ENCODE results near the gene RALGPS1. TPM values are rescaled to one million over a fixed set of nuclear protein-coding genes. Genes with fewer than 3 reads are reported as not detected.

The RALGPS1 gene
- total and polyA plus RNA-seq, 2 of the 8 experiments (the other 6 are each of a cell fraction or from before 2014, with no cell fraction given), result 20.0 to 23.5 TPM

DNA sequence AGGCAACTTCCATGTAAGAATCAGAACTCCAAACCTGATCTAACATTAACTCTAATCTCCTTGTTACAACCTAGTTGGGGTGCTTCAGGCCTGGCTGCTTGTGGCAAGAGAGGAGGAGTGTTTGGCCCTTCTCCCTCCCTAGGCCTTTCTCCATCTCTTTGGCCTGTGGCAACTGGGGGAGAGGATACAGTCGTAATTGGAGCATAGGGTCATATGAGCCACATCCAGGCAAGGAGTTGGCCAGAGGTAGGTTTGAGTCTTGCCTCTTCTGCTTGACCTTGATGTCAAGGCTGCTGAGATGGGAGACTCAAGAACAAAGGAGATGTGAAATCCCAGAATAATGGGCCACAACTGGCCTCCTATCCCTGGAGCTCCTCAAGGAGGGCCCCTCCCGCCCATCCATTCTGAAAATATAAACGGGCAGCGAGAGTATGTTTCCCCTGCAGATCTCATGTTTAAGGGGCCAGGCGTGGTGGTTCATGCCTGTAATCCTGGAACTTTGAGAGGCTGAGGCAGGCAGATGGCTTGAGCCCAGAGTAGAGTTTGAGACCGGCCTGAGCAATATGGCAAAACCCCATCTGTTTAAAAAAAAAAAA is 267.1 kb downstream of the RALGPS1 start (continued):
- TF ChIP-seq, protein P1, sequence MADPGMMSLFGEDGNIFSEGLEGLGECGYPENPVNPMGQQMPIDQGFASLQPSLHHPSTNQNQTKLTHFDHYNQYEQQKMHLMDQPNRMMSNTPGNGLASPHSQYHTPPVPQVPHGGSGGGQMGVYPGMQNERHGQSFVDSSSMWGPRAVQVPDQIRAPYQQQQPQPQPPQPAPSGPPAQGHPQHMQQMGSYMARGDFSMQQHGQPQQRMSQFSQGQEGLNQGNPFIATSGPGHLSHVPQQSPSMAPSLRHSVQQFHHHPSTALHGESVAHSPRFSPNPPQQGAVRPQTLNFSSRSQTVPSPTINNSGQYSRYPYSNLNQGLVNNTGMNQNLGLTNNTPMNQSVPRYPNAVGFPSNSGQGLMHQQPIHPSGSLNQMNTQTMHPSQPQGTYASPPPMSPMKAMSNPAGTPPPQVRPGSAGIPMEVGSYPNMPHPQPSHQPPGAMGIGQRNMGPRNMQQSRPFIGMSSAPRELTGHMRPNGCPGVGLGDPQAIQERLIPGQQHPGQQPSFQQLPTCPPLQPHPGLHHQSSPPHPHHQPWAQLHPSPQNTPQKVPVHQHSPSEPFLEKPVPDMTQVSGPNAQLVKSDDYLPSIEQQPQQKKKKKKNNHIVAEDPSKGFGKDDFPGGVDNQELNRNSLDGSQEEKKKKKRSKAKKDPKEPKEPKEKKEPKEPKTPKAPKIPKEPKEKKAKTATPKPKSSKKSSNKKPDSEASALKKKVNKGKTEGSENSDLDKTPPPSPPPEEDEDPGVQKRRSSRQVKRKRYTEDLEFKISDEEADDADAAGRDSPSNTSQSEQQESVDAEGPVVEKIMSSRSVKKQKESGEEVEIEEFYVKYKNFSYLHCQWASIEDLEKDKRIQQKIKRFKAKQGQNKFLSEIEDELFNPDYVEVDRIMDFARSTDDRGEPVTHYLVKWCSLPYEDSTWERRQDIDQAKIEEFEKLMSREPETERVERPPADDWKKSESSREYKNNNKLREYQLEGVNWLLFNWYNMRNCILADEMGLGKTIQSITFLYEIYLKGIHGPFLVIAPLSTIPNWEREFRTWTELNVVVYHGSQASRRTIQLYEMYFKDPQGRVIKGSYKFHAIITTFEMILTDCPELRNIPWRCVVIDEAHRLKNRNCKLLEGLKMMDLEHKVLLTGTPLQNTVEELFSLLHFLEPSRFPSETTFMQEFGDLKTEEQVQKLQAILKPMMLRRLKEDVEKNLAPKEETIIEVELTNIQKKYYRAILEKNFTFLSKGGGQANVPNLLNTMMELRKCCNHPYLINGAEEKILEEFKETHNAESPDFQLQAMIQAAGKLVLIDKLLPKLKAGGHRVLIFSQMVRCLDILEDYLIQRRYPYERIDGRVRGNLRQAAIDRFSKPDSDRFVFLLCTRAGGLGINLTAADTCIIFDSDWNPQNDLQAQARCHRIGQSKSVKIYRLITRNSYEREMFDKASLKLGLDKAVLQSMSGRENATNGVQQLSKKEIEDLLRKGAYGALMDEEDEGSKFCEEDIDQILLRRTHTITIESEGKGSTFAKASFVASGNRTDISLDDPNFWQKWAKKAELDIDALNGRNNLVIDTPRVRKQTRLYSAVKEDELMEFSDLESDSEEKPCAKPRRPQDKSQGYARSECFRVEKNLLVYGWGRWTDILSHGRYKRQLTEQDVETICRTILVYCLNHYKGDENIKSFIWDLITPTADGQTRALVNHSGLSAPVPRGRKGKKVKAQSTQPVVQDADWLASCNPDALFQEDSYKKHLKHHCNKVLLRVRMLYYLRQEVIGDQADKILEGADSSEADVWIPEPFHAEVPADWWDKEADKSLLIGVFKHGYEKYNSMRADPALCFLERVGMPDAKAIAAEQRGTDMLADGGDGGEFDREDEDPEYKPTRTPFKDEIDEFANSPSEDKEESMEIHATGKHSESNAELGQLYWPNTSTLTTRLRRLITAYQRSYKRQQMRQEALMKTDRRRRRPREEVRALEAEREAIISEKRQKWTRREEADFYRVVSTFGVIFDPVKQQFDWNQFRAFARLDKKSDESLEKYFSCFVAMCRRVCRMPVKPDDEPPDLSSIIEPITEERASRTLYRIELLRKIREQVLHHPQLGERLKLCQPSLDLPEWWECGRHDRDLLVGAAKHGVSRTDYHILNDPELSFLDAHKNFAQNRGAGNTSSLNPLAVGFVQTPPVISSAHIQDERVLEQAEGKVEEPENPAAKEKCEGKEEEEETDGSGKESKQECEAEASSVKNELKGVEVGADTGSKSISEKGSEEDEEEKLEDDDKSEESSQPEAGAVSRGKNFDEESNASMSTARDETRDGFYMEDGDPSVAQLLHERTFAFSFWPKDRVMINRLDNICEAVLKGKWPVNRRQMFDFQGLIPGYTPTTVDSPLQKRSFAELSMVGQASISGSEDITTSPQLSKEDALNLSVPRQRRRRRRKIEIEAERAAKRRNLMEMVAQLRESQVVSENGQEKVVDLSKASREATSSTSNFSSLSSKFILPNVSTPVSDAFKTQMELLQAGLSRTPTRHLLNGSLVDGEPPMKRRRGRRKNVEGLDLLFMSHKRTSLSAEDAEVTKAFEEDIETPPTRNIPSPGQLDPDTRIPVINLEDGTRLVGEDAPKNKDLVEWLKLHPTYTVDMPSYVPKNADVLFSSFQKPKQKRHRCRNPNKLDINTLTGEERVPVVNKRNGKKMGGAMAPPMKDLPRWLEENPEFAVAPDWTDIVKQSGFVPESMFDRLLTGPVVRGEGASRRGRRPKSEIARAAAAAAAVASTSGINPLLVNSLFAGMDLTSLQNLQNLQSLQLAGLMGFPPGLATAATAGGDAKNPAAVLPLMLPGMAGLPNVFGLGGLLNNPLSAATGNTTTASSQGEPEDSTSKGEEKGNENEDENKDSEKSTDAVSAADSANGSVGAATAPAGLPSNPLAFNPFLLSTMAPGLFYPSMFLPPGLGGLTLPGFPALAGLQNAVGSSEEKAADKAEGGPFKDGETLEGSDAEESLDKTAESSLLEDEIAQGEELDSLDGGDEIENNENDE (IDR thresholded peaks at IDR 0.05; ENCODE audit: insufficient replicate concordance, low read length), result no peak
- TF ChIP-seq TBP (IDR thresholded peaks at IDR 0.05; ENCODE audit: low read depth, low read length), result no peak
- TF ChIP-seq KDM1A (IDR thresholded peaks at IDR 0.05; ENCODE audit: borderline replicate concordance, low read length), result no peak
- TF ChIP-seq TAF7 (optimal IDR thresholded peaks at IDR 0.05; ENCODE audit: borderline replicate concordance, low read depth, low read length), result no peak

All from H1 (cell line).